ENCODE data around the gene HIPK3. TPM values are rescaled to one million over a fixed set of nuclear protein-coding genes. Genes with fewer than 3 reads are reported as not detected.

Gene HIPK3
- total and polyA plus RNA-seq, 8 donors: 8.8 to 75.2 (median 45.3) TPM

GRCh38 chr11:33389635-33390034 is 132.5 kb downstream of the HIPK3 start:
- ATAC-seq: no peak
- WGBS, 2 donors: 86 to 89% methylated on average over 4 of the region's 4 CpGs
- TF ChIP-seq CTCF (IDR thresholded peaks at IDR 0.05): no peak
- no peak for FAIRE-seq
- H3K4me3 ChIP-seq: no peak overlapping the region
- no peaks in the 10 kb centered on the region for H3K9me3 ChIP-seq
- no peak overlapping the region for H3K27ac ChIP-seq
- intact Hi-C loops (cut with DNase I): no loop called here
- DNase-seq: no peak
- no peaks in the 10 kb centered on the region for H3K36me3 ChIP-seq
- H3K27me3 ChIP-seq: no peaks in the 10 kb centered on the region
- no peaks in the 10 kb centered on the region for H3K4me1 ChIP-seq

- Histone ChIP-seq H3K9me3 (no peaks in the 10 kb centered on the region), H3K4me3 (no peak overlapping the region), H3K36me3 (no peaks in the 10 kb centered on the region), H3K4me1 (no peaks in the 10 kb centered on the region), H3K27me3 (no peaks in the 10 kb centered on the region), H3K27ac (no peak overlapping the region)
- no peak for TF ChIP-seq CTCF (IDR thresholded peaks at IDR 0.05)
- DNase-seq: no peak
- ATAC-seq: no peak
- intact Hi-C loops (cut with DNase I): no loop called here
- WGBS, 2 donors: 64 to 78% methylated on average over 13 of the region's 13 CpGs
- no peak for FAIRE-seq
These were observed 134.0 kb downstream of the HIPK3 start for GRCh38 chr11:33390944-33391892.

GRCh38 chr11:33391893-33392251 is 134.7 kb downstream of the HIPK3 start:
- intact Hi-C loops (cut with DNase I): no loop called here
- H3K27ac ChIP-seq: no peak overlapping the region
- H3K27me3 ChIP-seq: no peaks in the 10 kb centered on the region
- no peak overlapping the region for H3K4me3 ChIP-seq
- FAIRE-seq: no peak
- no peak for ATAC-seq
- no peak for DNase-seq
- H3K4me1 ChIP-seq: no peaks in the 10 kb centered on the region
- H3K9me3 ChIP-seq: no peaks in the 10 kb centered on the region
- WGBS, 2 donors: 67 to 76% methylated on average over 2 of the region's 2 CpGs
- no peak for TF ChIP-seq CTCF (IDR thresholded peaks at IDR 0.05)
- no peaks in the 10 kb centered on the region for H3K36me3 ChIP-seq

- no peak for TF ChIP-seq CTCF (IDR thresholded peaks at IDR 0.05)
- Histone ChIP-seq H3K27me3 (no peaks in the 10 kb centered on the region), H3K36me3 (no peaks in the 10 kb centered on the region), H3K27ac (no peak overlapping the region), H3K4me3 (no peak overlapping the region), H3K4me1 (no peaks in the 10 kb centered on the region), H3K9me3 (no peaks in the 10 kb centered on the region)
- WGBS, 2 donors: 52 to 62% methylated on average over 6 of the region's 6 CpGs
- intact Hi-C loops (cut with DNase I): no loop called here
- no peak for ATAC-seq
- no peak for FAIRE-seq
- DNase-seq: no peak
These were observed 137.4 kb downstream of the HIPK3 start for GRCh38 chr11:33394431-33395109.

GRCh38 chr11:33396361-33396760 is 139.2 kb downstream of the HIPK3 start:
- intact Hi-C loops (cut with DNase I): no loop called here

More at GRCh38 chr11:33396361-33396760, 139.2 kb downstream of the HIPK3 start:
- H3K27me3 ChIP-seq: no peaks in the 10 kb centered on the region
- H3K4me1 ChIP-seq: no peaks in the 10 kb centered on the region
- ATAC-seq: no peak
- H3K27ac ChIP-seq: no peak overlapping the region
- H3K36me3 ChIP-seq: no peaks in the 10 kb centered on the region
- WGBS, 2 donors: 81% methylated on average over 3 of the region's 3 CpGs
- H3K9me3 ChIP-seq: no peaks in the 10 kb centered on the region
- no peak for TF ChIP-seq CTCF (IDR thresholded peaks at IDR 0.05)
- DNase-seq: no peak
- no peak overlapping the region for H3K4me3 ChIP-seq
- no peak for FAIRE-seq
